Glomerular endothelial cell (primary cell): ENCODE measurements around the gene OR2T29. TPM values are rescaled to one million over a fixed set of nuclear protein-coding genes. Genes with fewer than 3 reads are reported as not detected.
"Not testable (repeated sequence)": the region's sequence is repeated elsewhere in the genome, so short reads cannot be mapped to it uniquely, and the experiment has no call there.

Experiments
- DNase-seq: peaks from one replicate; pipeline ENCODE4 v3.0.0-alpha.2; 2011; ENCODE audit warnings: low read depth, low spot score; ENCODE audit errors: extremely low read depth
- total RNA-seq: library from RNA; depleted of rRNA; stranded (reverse); fragments of >200 nt; gene quantifications from 2 replicates; pipeline ENCODE4 v1.2.3, GENCODE V29; 2015

The OR2T29 gene
- not detected in 2 replicates for total RNA-seq

GRCh38 chr1:248562672-248563071 lies at the start of gene OR2T29:
OR2T29 (minus strand) TSS chr1:248562772; CDS start chr1:248559491, 3,281 bp downstream.
- not testable (repeated sequence) for DNase-seq

GRCh38 chr1:248611883-248612414 lies 49.4 kb upstream of the OR2T29 start:
- no peak for DNase-seq

GRCh38 chr1:248610301-248610700 lies 47.7 kb upstream of the OR2T29 start:
- DNase-seq = no peak

- no peak for DNase-seq
These were observed 36.8 kb upstream of the OR2T29 start for GRCh38 chr1:248599396-248599795.

GRCh38 chr1:248597589-248597988 lies 35.0 kb upstream of the OR2T29 start, which contains the start of gene OR2T10:
OR2T10 (minus strand) TSS chr1:248597700; CDS start chr1:248593768, 3,932 bp downstream.
- DNase-seq = no peak

GRCh38 chr1:248596615-248597014 lies 34.0 kb upstream of the OR2T29 start:
- no peak for DNase-seq

GRCh38 chr1:248593226-248593625 lies 30.7 kb upstream of the OR2T29 start:
- DNase-seq = no peak

- DNase-seq = no peak
These were observed 30.1 kb upstream of the OR2T29 start for GRCh38 chr1:248592655-248593054.

GRCh38 chr1:248590055-248590454 lies 27.5 kb upstream of the OR2T29 start:
- DNase-seq = no peak

- DNase-seq = no peak
These were observed 26.8 kb upstream of the OR2T29 start for GRCh38 chr1:248589334-248589733.

- no peak for DNase-seq
These were observed 22.7 kb upstream of the OR2T29 start for GRCh38 chr1:248585266-248585665.

- DNase-seq = no peak
These were observed 13.8 kb upstream of the OR2T29 start for GRCh38 chr1:248576260-248576980.

GRCh38 chr1:248574657-248575056 lies 12.1 kb upstream of the OR2T29 start, which contains the start of gene OR2T34:
OR2T34 (minus strand) TSS chr1:248574757; CDS start chr1:248574757, 0 bp downstream.
- not testable (repeated sequence) for DNase-seq

GRCh38 chr1:248573856-248574255 lies 11.3 kb upstream of the OR2T29 start:
- not testable (repeated sequence) for DNase-seq

- DNase-seq = not testable (repeated sequence)
These were observed 9.5 kb upstream of the OR2T29 start for GRCh38 chr1:248572049-248572448.

- not testable (repeated sequence) for DNase-seq
These were observed 8.2 kb upstream of the OR2T29 start for GRCh38 chr1:248570811-248571210.

GRCh38 chr1:248569049-248569448 lies 6.5 kb upstream of the OR2T29 start:
- not testable (repeated sequence) for DNase-seq

- DNase-seq = not testable (repeated sequence)
These were observed 3.2 kb upstream of the OR2T29 start for GRCh38 chr1:248565530-248566373.

- DNase-seq = not testable (repeated sequence)
These were observed 11.5 kb downstream of the OR2T29 start for GRCh38 chr1:248551027-248551426.

- not testable (repeated sequence) for DNase-seq
These were observed 15.2 kb downstream of the OR2T29 start for GRCh38 chr1:248547383-248547782.

GRCh38 chr1:248537449-248537848 lies 25.1 kb downstream of the OR2T29 start:
- DNase-seq = not testable (repeated sequence)
